GM10847 (cell line): ENCODE measurements around the gene MSI2.

ENCODE experiments used
- POLR2A ChIP-seq: IDR thresholded peaks from 2 replicates; pipeline ENCODE4 v1.6.1; 2011; ENCODE audit not compliant: insufficient read length; ENCODE audit errors: extremely low read depth

The MSI2 gene

GRCh38 chr17:57532966-57533365, 276.6 kb downstream of the MSI2 start:
- no peak for TF ChIP-seq POLR2A

GRCh38 chr17:57533684-57534305, 277.5 kb downstream of the MSI2 start:
- TF ChIP-seq POLR2A: no peak

- TF ChIP-seq POLR2A: no peak
These were observed 278.5 kb downstream of the MSI2 start for GRCh38 chr17:57534863-57535248.

GRCh38 chr17:57535249-57535966, 279.1 kb downstream of the MSI2 start:
- TF ChIP-seq POLR2A: no peak

GRCh38 chr17:57536289-57536688, 280.0 kb downstream of the MSI2 start:
- TF ChIP-seq POLR2A: no peak

GRCh38 chr17:57536789-57537523, 280.6 kb downstream of the MSI2 start:
- no peak for TF ChIP-seq POLR2A

GRCh38 chr17:57537524-57538410, 281.4 kb downstream of the MSI2 start:
- no peak for TF ChIP-seq POLR2A

GRCh38 chr17:57538736-57539456, 282.6 kb downstream of the MSI2 start:
- TF ChIP-seq POLR2A: no peak

GRCh38 chr17:57539529-57540301, 283.4 kb downstream of the MSI2 start:
- no peak for TF ChIP-seq POLR2A

- TF ChIP-seq POLR2A: no peak
These were observed 284.3 kb downstream of the MSI2 start for GRCh38 chr17:57540596-57540995.

- TF ChIP-seq POLR2A: no peak
These were observed 284.7 kb downstream of the MSI2 start for GRCh38 chr17:57541049-57541448.

- TF ChIP-seq POLR2A: no peak
These were observed 285.4 kb downstream of the MSI2 start for GRCh38 chr17:57541472-57542394.

GRCh38 chr17:57542510-57542909, 286.2 kb downstream of the MSI2 start:
- TF ChIP-seq POLR2A: no peak
